ENCODE measurements around the gene DRAP1. TPM values are rescaled to one million over a fixed set of nuclear protein-coding genes. Genes with fewer than 3 reads are reported as not detected.

DRAP1 gene
- total and polyA plus RNA-seq, 9 of the 15 experiments (the other 6 are each of a cell fraction or from before 2014, with no cell fraction given) = 9.6 to 200 (median 92.9) TPM

DNA sequence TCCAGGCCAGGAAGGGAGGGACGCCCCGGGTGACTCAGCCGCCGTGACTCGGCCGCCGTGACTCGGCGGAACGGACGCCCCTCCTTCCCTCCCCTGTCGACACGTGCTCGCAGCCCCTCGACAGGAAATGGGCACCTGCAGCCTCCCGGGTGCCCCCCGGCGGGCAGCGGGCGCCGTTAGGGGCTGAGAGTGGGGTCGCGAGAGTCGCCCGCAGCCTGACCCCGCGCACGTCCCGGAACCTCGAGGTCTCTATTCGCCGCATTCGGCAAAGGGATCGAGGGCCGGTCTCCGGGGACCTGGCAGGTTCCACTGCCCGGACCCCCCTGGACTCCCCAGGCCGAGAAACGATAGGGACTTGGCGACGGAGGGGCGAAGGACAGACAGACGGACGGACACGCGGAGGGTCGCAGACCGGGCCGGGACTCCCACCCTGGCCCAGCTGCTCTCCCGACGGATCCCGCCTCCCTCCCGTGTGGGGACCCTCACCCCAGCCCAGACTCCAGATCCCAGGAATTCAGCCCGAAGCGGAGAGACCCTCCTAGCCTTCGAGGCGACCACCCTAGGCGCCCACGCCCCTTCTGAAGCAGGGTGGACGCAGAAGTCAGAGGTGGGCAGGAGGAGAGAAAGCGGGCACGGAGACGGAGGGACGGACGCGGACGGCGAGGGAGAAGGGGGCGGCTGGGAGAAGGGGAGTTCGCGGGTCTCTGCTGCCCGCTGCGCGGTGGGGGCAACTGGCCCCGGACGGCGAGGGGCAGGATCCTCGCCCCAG lies 19.7 kb upstream of the DRAP1 start (continued):
- TF ChIP-seq, protein P1, sequence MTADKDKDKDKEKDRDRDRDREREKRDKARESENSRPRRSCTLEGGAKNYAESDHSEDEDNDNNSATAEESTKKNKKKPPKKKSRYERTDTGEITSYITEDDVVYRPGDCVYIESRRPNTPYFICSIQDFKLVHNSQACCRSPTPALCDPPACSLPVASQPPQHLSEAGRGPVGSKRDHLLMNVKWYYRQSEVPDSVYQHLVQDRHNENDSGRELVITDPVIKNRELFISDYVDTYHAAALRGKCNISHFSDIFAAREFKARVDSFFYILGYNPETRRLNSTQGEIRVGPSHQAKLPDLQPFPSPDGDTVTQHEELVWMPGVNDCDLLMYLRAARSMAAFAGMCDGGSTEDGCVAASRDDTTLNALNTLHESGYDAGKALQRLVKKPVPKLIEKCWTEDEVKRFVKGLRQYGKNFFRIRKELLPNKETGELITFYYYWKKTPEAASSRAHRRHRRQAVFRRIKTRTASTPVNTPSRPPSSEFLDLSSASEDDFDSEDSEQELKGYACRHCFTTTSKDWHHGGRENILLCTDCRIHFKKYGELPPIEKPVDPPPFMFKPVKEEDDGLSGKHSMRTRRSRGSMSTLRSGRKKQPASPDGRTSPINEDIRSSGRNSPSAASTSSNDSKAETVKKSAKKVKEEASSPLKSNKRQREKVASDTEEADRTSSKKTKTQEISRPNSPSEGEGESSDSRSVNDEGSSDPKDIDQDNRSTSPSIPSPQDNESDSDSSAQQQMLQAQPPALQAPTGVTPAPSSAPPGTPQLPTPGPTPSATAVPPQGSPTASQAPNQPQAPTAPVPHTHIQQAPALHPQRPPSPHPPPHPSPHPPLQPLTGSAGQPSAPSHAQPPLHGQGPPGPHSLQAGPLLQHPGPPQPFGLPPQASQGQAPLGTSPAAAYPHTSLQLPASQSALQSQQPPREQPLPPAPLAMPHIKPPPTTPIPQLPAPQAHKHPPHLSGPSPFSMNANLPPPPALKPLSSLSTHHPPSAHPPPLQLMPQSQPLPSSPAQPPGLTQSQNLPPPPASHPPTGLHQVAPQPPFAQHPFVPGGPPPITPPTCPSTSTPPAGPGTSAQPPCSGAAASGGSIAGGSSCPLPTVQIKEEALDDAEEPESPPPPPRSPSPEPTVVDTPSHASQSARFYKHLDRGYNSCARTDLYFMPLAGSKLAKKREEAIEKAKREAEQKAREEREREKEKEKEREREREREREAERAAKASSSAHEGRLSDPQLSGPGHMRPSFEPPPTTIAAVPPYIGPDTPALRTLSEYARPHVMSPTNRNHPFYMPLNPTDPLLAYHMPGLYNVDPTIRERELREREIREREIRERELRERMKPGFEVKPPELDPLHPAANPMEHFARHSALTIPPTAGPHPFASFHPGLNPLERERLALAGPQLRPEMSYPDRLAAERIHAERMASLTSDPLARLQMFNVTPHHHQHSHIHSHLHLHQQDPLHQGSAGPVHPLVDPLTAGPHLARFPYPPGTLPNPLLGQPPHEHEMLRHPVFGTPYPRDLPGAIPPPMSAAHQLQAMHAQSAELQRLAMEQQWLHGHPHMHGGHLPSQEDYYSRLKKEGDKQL (CRISPR knock-in tag; IDR thresholded peaks at IDR 0.05; ENCODE audit: borderline replicate concordance) = peak; percentile 85; the same call in 1 of the 2 replicates
- TF ChIP-seq CCNT2 (IDR thresholded peaks at IDR 0.05; ENCODE audit: borderline replicate concordance, extremely low read depth, insufficient read length, low read depth, low read length) = peak; percentile 97
- TF ChIP-seq CHD2 (IDR thresholded peaks at IDR 0.05; ENCODE audit: low read depth, low read length) = peak; percentile 22; the same call in 1 of the 2 replicates
- TF ChIP-seq, protein P2, sequence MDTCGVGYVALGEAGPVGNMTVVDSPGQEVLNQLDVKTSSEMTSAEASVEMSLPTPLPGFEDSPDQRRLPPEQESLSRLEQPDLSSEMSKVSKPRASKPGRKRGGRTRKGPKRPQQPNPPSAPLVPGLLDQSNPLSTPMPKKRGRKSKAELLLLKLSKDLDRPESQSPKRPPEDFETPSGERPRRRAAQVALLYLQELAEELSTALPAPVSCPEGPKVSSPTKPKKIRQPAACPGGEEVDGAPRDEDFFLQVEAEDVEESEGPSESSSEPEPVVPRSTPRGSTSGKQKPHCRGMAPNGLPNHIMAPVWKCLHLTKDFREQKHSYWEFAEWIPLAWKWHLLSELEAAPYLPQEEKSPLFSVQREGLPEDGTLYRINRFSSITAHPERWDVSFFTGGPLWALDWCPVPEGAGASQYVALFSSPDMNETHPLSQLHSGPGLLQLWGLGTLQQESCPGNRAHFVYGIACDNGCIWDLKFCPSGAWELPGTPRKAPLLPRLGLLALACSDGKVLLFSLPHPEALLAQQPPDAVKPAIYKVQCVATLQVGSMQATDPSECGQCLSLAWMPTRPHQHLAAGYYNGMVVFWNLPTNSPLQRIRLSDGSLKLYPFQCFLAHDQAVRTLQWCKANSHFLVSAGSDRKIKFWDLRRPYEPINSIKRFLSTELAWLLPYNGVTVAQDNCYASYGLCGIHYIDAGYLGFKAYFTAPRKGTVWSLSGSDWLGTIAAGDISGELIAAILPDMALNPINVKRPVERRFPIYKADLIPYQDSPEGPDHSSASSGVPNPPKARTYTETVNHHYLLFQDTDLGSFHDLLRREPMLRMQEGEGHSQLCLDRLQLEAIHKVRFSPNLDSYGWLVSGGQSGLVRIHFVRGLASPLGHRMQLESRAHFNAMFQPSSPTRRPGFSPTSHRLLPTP (IDR thresholded peaks at IDR 0.05; ENCODE audit: borderline replicate concordance, extremely low read depth, insufficient read length) = no peak
- no peak for TF ChIP-seq ZNF584 (CRISPR knock-in tag; IDR thresholded peaks at IDR 0.05; ENCODE audit: low read depth)
- peak; percentile 98 for TF ChIP-seq RBFOX2 (IDR thresholded peaks at IDR 0.05; ENCODE audit: low read depth, low read length)
